KOPT-K1 (cell line): ENCODE data around the gene DNAH2.

Experiments
- H3K27ac ChIP-seq: fragments of 200-600 bp; sonication (generic); 2 replicates; pipeline ENCODE4 v1.5.1; 2016; ENCODE audit warnings: antibody characterized with exemption, mild to moderate bottlenecking, low read depth, low read length; ENCODE audit not compliant: poor library complexity, severe bottlenecking
- H3K36me3 ChIP-seq: fragments of 200-600 bp; sonication (generic); 2 replicates; pipeline ENCODE4 v1.5.1; 2017; ENCODE audit warnings: antibody characterized with exemption, mild to moderate bottlenecking, low read length, moderate library complexity; ENCODE audit not compliant: insufficient read depth
- H3K9me3 ChIP-seq: fragments of 200-600 bp; sonication (generic); 2 replicates; pipeline ENCODE4 v1.5.1; 2017; ENCODE audit warnings: antibody characterized with exemption, low read length, mild to moderate bottlenecking; ENCODE audit not compliant: insufficient read depth, poor library complexity, severe bottlenecking

Gene DNAH2

GRCh38 chr17:7709031-7709430 lies 8.5 kb upstream of the DNAH2 start:
- Histone ChIP-seq H3K9me3 (no peaks in the 10 kb centered on the region), H3K36me3 (no peaks in the 10 kb centered on the region), H3K27ac (no peak overlapping the region)

GRCh38 chr17:7710301-7710700 lies 7.2 kb upstream of the DNAH2 start:
- Histone ChIP-seq H3K27ac (no peak overlapping the region), H3K9me3 (no peaks in the 10 kb centered on the region), H3K36me3 (no peaks in the 10 kb centered on the region)

- Histone ChIP-seq H3K27ac (no peak overlapping the region), H3K36me3 (no peaks in the 10 kb centered on the region), H3K9me3 (no peaks in the 10 kb centered on the region)
These were observed 6.3 kb upstream of the DNAH2 start for GRCh38 chr17:7711051-7711755.

- no peaks in the 10 kb centered on the region for H3K9me3 ChIP-seq
- no peaks in the 10 kb centered on the region for H3K36me3 ChIP-seq
- H3K27ac ChIP-seq = no peak overlapping the region
These were observed 5.3 kb upstream of the DNAH2 start for GRCh38 chr17:7712111-7712771.

GRCh38 chr17:7713782-7714181 lies 3.8 kb upstream of the DNAH2 start:
- H3K9me3 ChIP-seq = no peaks in the 10 kb centered on the region
- H3K36me3 ChIP-seq = no peaks in the 10 kb centered on the region
- H3K27ac ChIP-seq = no peak overlapping the region

- Histone ChIP-seq H3K36me3 (no peaks in the 10 kb centered on the region), H3K9me3 (no peaks in the 10 kb centered on the region), H3K27ac (no peak overlapping the region)
These were observed 2.6 kb upstream of the DNAH2 start for GRCh38 chr17:7714721-7715594.

- no peaks in the 10 kb centered on the region for H3K36me3 ChIP-seq
- H3K27ac ChIP-seq = no peak overlapping the region
- H3K9me3 ChIP-seq = no peaks in the 10 kb centered on the region
These were observed 1.3 kb upstream of the DNAH2 start for GRCh38 chr17:7715936-7716886.

- H3K36me3 ChIP-seq = no peaks in the 10 kb centered on the region
- no peak overlapping the region for H3K27ac ChIP-seq
- H3K9me3 ChIP-seq = no peaks in the 10 kb centered on the region
These were observed 309 bp downstream of the DNAH2 start for GRCh38 chr17:7717756-7718350.

GRCh38 chr17:7719661-7720060 lies 2.1 kb downstream of the DNAH2 start:
- Histone ChIP-seq H3K9me3 (no peaks in the 10 kb centered on the region), H3K36me3 (no peaks in the 10 kb centered on the region), H3K27ac (no peak overlapping the region)

- Histone ChIP-seq H3K9me3 (no peaks in the 10 kb centered on the region), H3K36me3 (no peaks in the 10 kb centered on the region)
These were observed 2.6 kb downstream of the DNAH2 start for GRCh38 chr17:7720125-7720524.

GRCh38 chr17:7721612-7722011 lies 4.1 kb downstream of the DNAH2 start:
- H3K36me3 ChIP-seq = no peaks in the 10 kb centered on the region
- H3K9me3 ChIP-seq = no peaks in the 10 kb centered on the region
- H3K27ac ChIP-seq = no peak overlapping the region

More at GRCh38 chr17:7720125-7720524, 2.6 kb downstream of the DNAH2 start:
- H3K27ac ChIP-seq = no peak overlapping the region

GRCh38 chr17:7727886-7728285 lies 10.3 kb downstream of the DNAH2 start:
- no peaks in the 10 kb centered on the region for H3K9me3 ChIP-seq

GRCh38 chr17:7729816-7730215 lies 12.3 kb downstream of the DNAH2 start:
- Histone ChIP-seq H3K27ac (no peak overlapping the region), H3K36me3 (no peaks in the 10 kb centered on the region), H3K9me3 (no peaks in the 10 kb centered on the region)

More at GRCh38 chr17:7727886-7728285, 10.3 kb downstream of the DNAH2 start:
- no peak overlapping the region for H3K27ac ChIP-seq
- no peaks in the 10 kb centered on the region for H3K36me3 ChIP-seq

- Histone ChIP-seq H3K27ac (no peak overlapping the region), H3K9me3 (no peaks in the 10 kb centered on the region), H3K36me3 (no peaks in the 10 kb centered on the region)
These were observed 15.5 kb downstream of the DNAH2 start for GRCh38 chr17:7732981-7733539.
